Measurements from ENCODE around the gene RAD51B. TPM values are rescaled to one million over a fixed set of nuclear protein-coding genes. Genes with fewer than 3 reads are reported as not detected.
A peak's percentile ranks its signal among the peaks of the same experiment; 100 is the strongest.

The RAD51B gene
- total RNA-seq, 1 experiment from 2014 or later: 29.9 TPM

- CTCF ChIA-PET: no interaction called here
- Histone ChIP-seq H3K4me1 (replicated peaks; ENCODE audit: insufficient read depth) (peaks cover 44% of the 10 kb centered on the region), H3K4me3 (no peak overlapping the region), H3K9me2 (ENCODE audit: insufficient read depth) (peaks cover 5% of the 10 kb centered on the region; the same call in 1 of the 2 replicates), H3K27ac (peak overlapping the region; percentile 91; the same call in 1 of the 2 replicates), H3K4me2 (no peak overlapping the region), H3K27me3 (ENCODE audit: insufficient read depth, low read depth) (no peaks in the 10 kb centered on the region), H3F3A (ENCODE audit: insufficient read depth, low read depth) (peaks cover 31% of the 10 kb centered on the region), H2AFZ (no peak overlapping the region), H4K20me1 (ENCODE audit: insufficient read depth) (no peaks in the 10 kb centered on the region), H3K9me3 (ENCODE audit: insufficient read depth, low read depth) (no peaks in the 10 kb centered on the region; the same call in 1 of the 2 replicates), H3K36me3 (ENCODE audit: low read depth) (no peaks in the 10 kb centered on the region), H3K79me2 (ENCODE audit: low read depth) (no peaks in the 10 kb centered on the region)
- DNase-seq: peak in 1 of 2 experiments; percentile 70
- POLR2A ChIA-PET (ENCODE audit: unreplicated experiment): no interaction called here
- TF ChIP-seq EZH2 (IDR thresholded peaks at IDR 0.05; ENCODE audit: low read depth) (no peak), CTCF (conservative IDR thresholded peaks at IDR 0.05) (no peak)
- intact Hi-C loops (cut with micrococcal nuclease; ENCODE audit: unreplicated experiment): loop anchor here (5.0 kb wide), 2 partner anchors 272 to 292 kb away; no protein-coding TSS in a partner anchor
- no TSS peak for BruUV-seq (replicated peaks)
Observed at GRCh38 chr14:68234101-68234905, 414.7 kb downstream of the RAD51B start.

DNA sequence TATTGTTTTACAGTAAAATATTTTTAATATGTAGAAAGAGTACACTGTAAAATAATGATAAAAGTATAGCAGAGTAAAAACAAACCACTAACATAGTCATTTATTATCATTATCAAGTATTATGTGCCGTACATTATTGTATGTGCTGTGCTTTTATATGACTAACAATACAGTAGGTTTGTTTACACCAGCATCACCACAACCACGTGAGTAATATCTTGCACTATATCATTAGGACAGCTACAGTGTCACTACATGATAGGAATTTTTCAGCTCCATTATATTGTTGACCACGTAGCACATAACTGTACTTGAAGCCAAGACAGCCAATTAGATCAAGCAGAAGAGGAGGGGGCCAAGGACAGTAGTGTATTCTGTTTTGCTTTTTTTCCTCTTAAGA is 415.4 kb downstream of the RAD51B start:
- no peak overlapping the region for H3K4me3 ChIP-seq
- intact Hi-C loops (cut with micrococcal nuclease; ENCODE audit: unreplicated experiment): no loop called here
- H3K9me2 ChIP-seq (ENCODE audit: insufficient read depth): peaks cover 5% of the 10 kb centered on the region; the same call in 1 of the 2 replicates
- no peaks in the 10 kb centered on the region for H3K27me3 ChIP-seq (ENCODE audit: insufficient read depth, low read depth)
- TF ChIP-seq EZH2 (IDR thresholded peaks at IDR 0.05; ENCODE audit: low read depth): no peak
- TF ChIP-seq CTCF (conservative IDR thresholded peaks at IDR 0.05): no peak
- POLR2A ChIA-PET (ENCODE audit: unreplicated experiment): no interaction called here
- no peak for DNase-seq
- CTCF ChIA-PET: no interaction called here
- no peaks in the 10 kb centered on the region for H4K20me1 ChIP-seq (ENCODE audit: insufficient read depth)
- H2AFZ ChIP-seq: no peak overlapping the region
- H3K4me1 ChIP-seq (replicated peaks; ENCODE audit: insufficient read depth): peaks cover 44% of the 10 kb centered on the region
- no peak overlapping the region for H3K4me2 ChIP-seq
- H3K36me3 ChIP-seq (ENCODE audit: low read depth): no peaks in the 10 kb centered on the region
- H3K27ac ChIP-seq: no peak overlapping the region
- no peaks in the 10 kb centered on the region; the same call in 1 of the 2 replicates for H3K9me3 ChIP-seq (ENCODE audit: insufficient read depth, low read depth)
- no TSS peak for BruUV-seq (replicated peaks)
- peaks cover 31% of the 10 kb centered on the region for H3F3A ChIP-seq (ENCODE audit: insufficient read depth, low read depth)
- no peaks in the 10 kb centered on the region for H3K79me2 ChIP-seq (ENCODE audit: low read depth)

DNA sequence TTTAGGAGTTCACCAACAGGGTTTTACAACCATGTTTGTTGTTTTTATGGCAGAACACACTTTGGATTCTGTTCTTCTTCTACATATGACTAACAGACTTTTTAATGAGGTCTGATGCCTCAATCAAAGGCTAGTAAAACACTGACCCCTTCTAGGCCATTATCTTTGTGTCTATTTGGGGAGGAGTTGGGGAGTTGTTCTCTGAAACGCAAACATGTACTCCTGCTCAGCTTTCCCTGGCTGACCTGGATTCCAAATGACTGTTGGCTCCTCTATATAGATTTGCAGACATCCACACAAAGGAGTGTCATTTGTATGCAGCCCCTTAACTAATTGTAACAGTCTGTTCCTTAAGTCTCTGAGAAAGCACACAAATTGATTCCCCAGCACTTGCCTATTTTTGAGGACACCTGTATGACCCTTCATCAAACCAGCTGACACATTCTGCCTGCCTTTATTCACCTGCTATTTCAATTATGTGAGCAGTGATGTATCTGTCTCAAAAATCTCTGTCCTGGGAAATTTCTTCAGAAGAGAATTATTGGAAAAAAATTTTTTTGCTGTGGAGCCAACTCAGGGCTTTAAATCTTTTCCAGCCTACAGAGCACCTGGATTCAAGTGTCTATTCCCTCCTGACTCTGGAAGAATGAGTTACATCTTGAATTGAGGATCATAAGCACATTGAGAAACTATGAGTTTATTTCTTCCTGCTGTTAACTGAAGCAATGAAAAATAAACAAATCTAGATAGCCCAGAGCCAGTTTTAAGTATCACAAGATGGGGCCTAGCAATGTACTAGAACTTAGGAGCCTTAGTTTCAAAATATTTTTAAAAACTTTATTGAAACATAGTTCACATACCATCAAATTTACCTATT is 417.2 kb downstream of the RAD51B start:
- CTCF ChIA-PET: interaction anchor here (0.7 kb wide), 1 partner anchor 215 kb away, joined by 3 read pairs; no protein-coding TSS in a partner anchor
- DNase-seq: no peak
- Histone ChIP-seq H2AFZ (no peak overlapping the region), H4K20me1 (ENCODE audit: insufficient read depth) (no peaks in the 10 kb centered on the region), H3K4me2 (no peak overlapping the region), H3K79me2 (ENCODE audit: low read depth) (no peaks in the 10 kb centered on the region), H3K9me2 (ENCODE audit: insufficient read depth) (peaks cover 5% of the 10 kb centered on the region; the same call in 1 of the 2 replicates), H3K9me3 (ENCODE audit: insufficient read depth, low read depth) (no peaks in the 10 kb centered on the region; the same call in 1 of the 2 replicates), H3K36me3 (ENCODE audit: low read depth) (no peaks in the 10 kb centered on the region), H3K27ac (no peak overlapping the region), H3F3A (ENCODE audit: insufficient read depth, low read depth) (peaks cover 24% of the 10 kb centered on the region), H3K4me1 (replicated peaks; ENCODE audit: insufficient read depth) (peaks cover 28% of the 10 kb centered on the region), H3K27me3 (ENCODE audit: insufficient read depth, low read depth) (no peaks in the 10 kb centered on the region), H3K4me3 (no peak overlapping the region)
- POLR2A ChIA-PET (ENCODE audit: unreplicated experiment): no interaction called here
- TF ChIP-seq EZH2 (IDR thresholded peaks at IDR 0.05; ENCODE audit: low read depth) (no peak), CTCF (conservative IDR thresholded peaks at IDR 0.05) (no peak)
- intact Hi-C loops (cut with micrococcal nuclease; ENCODE audit: unreplicated experiment): no loop called here
- BruUV-seq (replicated peaks): no TSS peak
